Measurements from ENCODE around the gene CMTM4. TPM values are rescaled to one million over a fixed set of nuclear protein-coding genes. Genes with fewer than 3 reads are reported as not detected.
"Not testable (repeated sequence)": the region's sequence is repeated elsewhere in the genome, so short reads cannot be mapped to it uniquely, and the experiment has no call there.

CMTM4 gene
- total RNA-seq, 1 donor from 2014 or later: 10.4 TPM

- Histone ChIP-seq H3K27me3 (ENCODE audit: control insufficient read depth in 3 of 3, insufficient read depth in 3 of 3, low read length in 3 of 3) (no peaks in the 10 kb centered on the region), H3K4me3 (ENCODE audit: low read length in 3 of 3) (peak overlapping the region in 1 of 3 donors; percentile 14), H3K36me3 (ENCODE audit: control insufficient read depth in 3 of 3, insufficient read depth in 3 of 3, low read length in 3 of 3) (peaks cover 6 to 10% (median 8%) of the 10 kb centered on the region in 3 donors), H3K4me1 (ENCODE audit: control insufficient read depth in 3 of 3, insufficient read depth in 3 of 3, low read length in 3 of 3) (peaks cover 25 to 35% (median 30%) of the 10 kb centered on the region in 3 donors), H3K9ac (ENCODE audit: low read depth in 1 of 3, low read length in 3 of 3) (peak overlapping the region in 2 of 3 donors; percentile 43 to 54), H3K27ac (ENCODE audit: low read depth, low read length) (peak overlapping the region; percentile 75), H3K9me3 (ENCODE audit: control insufficient read depth in 3 of 3, low read length in 3 of 3) (no peaks in the 10 kb centered on the region)
Observed at GRCh38 chr16:66619534-66620428, 76.8 kb downstream of the CMTM4 start.

- Histone ChIP-seq H3K36me3 (ENCODE audit: control insufficient read depth in 3 of 3, insufficient read depth in 3 of 3, low read length in 3 of 3) (peaks cover 6 to 10% (median 8%) of the 10 kb centered on the region in 3 donors), H3K4me1 (ENCODE audit: control insufficient read depth in 3 of 3, insufficient read depth in 3 of 3, low read length in 3 of 3) (peaks cover 25 to 35% (median 30%) of the 10 kb centered on the region in 3 donors), H3K27ac (ENCODE audit: low read depth, low read length) (peak overlapping the region; percentile 65), H3K4me3 (ENCODE audit: low read length in 3 of 3) (no peak overlapping the region), H3K27me3 (ENCODE audit: control insufficient read depth in 3 of 3, insufficient read depth in 3 of 3, low read length in 3 of 3) (no peaks in the 10 kb centered on the region), H3K9me3 (ENCODE audit: control insufficient read depth in 3 of 3, low read length in 3 of 3) (no peaks in the 10 kb centered on the region), H3K9ac (ENCODE audit: low read depth in 1 of 3, low read length in 3 of 3) (no peak overlapping the region)
Observed at GRCh38 chr16:66618588-66619375, 77.8 kb downstream of the CMTM4 start.

- Histone ChIP-seq H3K36me3 (ENCODE audit: control insufficient read depth in 3 of 3, insufficient read depth in 3 of 3, low read length in 3 of 3) (peaks cover 6 to 10% (median 10%) of the 10 kb centered on the region in 3 donors), H3K9me3 (ENCODE audit: control insufficient read depth in 3 of 3, low read length in 3 of 3) (no peaks in the 10 kb centered on the region), H3K4me3 (ENCODE audit: low read length in 3 of 3) (no peak overlapping the region), H3K4me1 (ENCODE audit: control insufficient read depth in 3 of 3, insufficient read depth in 3 of 3, low read length in 3 of 3) (peaks cover 25 to 32% (median 27%) of the 10 kb centered on the region in 3 donors), H3K27ac (ENCODE audit: low read depth, low read length) (peak overlapping the region; percentile 65), H3K27me3 (ENCODE audit: control insufficient read depth in 3 of 3, insufficient read depth in 3 of 3, low read length in 3 of 3) (no peaks in the 10 kb centered on the region), H3K9ac (ENCODE audit: low read depth in 1 of 3, low read length in 3 of 3) (no peak overlapping the region)
Observed at GRCh38 chr16:66617728-66618127, 78.8 kb downstream of the CMTM4 start.

GRCh38 chr16:66617010-66617434, 79.5 kb downstream of the CMTM4 start:
- Histone ChIP-seq H3K4me3 (ENCODE audit: low read length in 3 of 3) (no peak overlapping the region), H3K9ac (ENCODE audit: low read depth in 1 of 3, low read length in 3 of 3) (no peak overlapping the region), H3K27me3 (ENCODE audit: control insufficient read depth in 3 of 3, insufficient read depth in 3 of 3, low read length in 3 of 3) (no peaks in the 10 kb centered on the region), H3K36me3 (ENCODE audit: control insufficient read depth in 3 of 3, insufficient read depth in 3 of 3, low read length in 3 of 3) (peaks cover 6 to 16% (median 7%) of the 10 kb centered on the region in 3 donors), H3K27ac (ENCODE audit: low read depth, low read length) (no peak overlapping the region), H3K9me3 (ENCODE audit: control insufficient read depth in 3 of 3, low read length in 3 of 3) (no peaks in the 10 kb centered on the region), H3K4me1 (ENCODE audit: control insufficient read depth in 3 of 3, insufficient read depth in 3 of 3, low read length in 3 of 3) (peaks cover 25 to 30% (median 27%) of the 10 kb centered on the region in 3 donors)

GRCh38 chr16:66616592-66616991, 80.0 kb downstream of the CMTM4 start:
- no peak overlapping the region for H3K9ac ChIP-seq (ENCODE audit: low read depth in 1 of 3, low read length in 3 of 3)
- H3K36me3 ChIP-seq (ENCODE audit: control insufficient read depth in 3 of 3, insufficient read depth in 3 of 3, low read length in 3 of 3): peaks cover 3 to 17% (median 4%) of the 10 kb centered on the region in 3 donors

GRCh38 chr16:66616169-66616568, 80.4 kb downstream of the CMTM4 start:
- Histone ChIP-seq H3K9ac (ENCODE audit: low read depth in 1 of 3, low read length in 3 of 3) (no peak overlapping the region), H3K4me1 (ENCODE audit: control insufficient read depth in 3 of 3, insufficient read depth in 3 of 3, low read length in 3 of 3) (peaks cover 25 to 30% (median 27%) of the 10 kb centered on the region in 3 donors), H3K27me3 (ENCODE audit: control insufficient read depth in 3 of 3, insufficient read depth in 3 of 3, low read length in 3 of 3) (no peaks in the 10 kb centered on the region), H3K36me3 (ENCODE audit: control insufficient read depth in 3 of 3, insufficient read depth in 3 of 3, low read length in 3 of 3) (peaks cover 0 to 18% (median 2%) of the 10 kb centered on the region in 3 donors), H3K9me3 (ENCODE audit: control insufficient read depth in 3 of 3, low read length in 3 of 3) (no peaks in the 10 kb centered on the region), H3K27ac (ENCODE audit: low read depth, low read length) (no peak overlapping the region), H3K4me3 (ENCODE audit: low read length in 3 of 3) (no peak overlapping the region)

More at GRCh38 chr16:66616592-66616991, 80.0 kb downstream of the CMTM4 start:
- Histone ChIP-seq H3K4me1 (ENCODE audit: control insufficient read depth in 3 of 3, insufficient read depth in 3 of 3, low read length in 3 of 3) (peaks cover 25 to 30% (median 27%) of the 10 kb centered on the region in 3 donors), H3K27me3 (ENCODE audit: control insufficient read depth in 3 of 3, insufficient read depth in 3 of 3, low read length in 3 of 3) (no peaks in the 10 kb centered on the region), H3K9me3 (ENCODE audit: control insufficient read depth in 3 of 3, low read length in 3 of 3) (no peaks in the 10 kb centered on the region), H3K27ac (ENCODE audit: low read depth, low read length) (no peak overlapping the region), H3K4me3 (ENCODE audit: low read length in 3 of 3) (no peak overlapping the region)

GRCh38 chr16:66614161-66614802, 82.3 kb downstream of the CMTM4 start:
- Histone ChIP-seq H3K27me3 (ENCODE audit: control insufficient read depth in 3 of 3, insufficient read depth in 3 of 3, low read length in 3 of 3) (no peaks in the 10 kb centered on the region), H3K36me3 (ENCODE audit: control insufficient read depth in 3 of 3, insufficient read depth in 3 of 3, low read length in 3 of 3) (peaks cover 6 to 29% (median 9%) of the 10 kb centered on the region in 3 donors), H3K4me1 (ENCODE audit: control insufficient read depth in 3 of 3, insufficient read depth in 3 of 3, low read length in 3 of 3) (peaks cover 15 to 18% (median 17%) of the 10 kb centered on the region in 3 donors), H3K4me3 (ENCODE audit: low read length in 3 of 3) (no peak overlapping the region), H3K9me3 (ENCODE audit: control insufficient read depth in 3 of 3, low read length in 3 of 3) (no peaks in the 10 kb centered on the region), H3K27ac (ENCODE audit: low read depth, low read length) (no peak overlapping the region), H3K9ac (ENCODE audit: low read depth in 1 of 3, low read length in 3 of 3) (no peak overlapping the region)

- H3K36me3 ChIP-seq (ENCODE audit: control insufficient read depth in 3 of 3, insufficient read depth in 3 of 3, low read length in 3 of 3): peaks cover 6 to 29% (median 9%) of the 10 kb centered on the region in 3 donors
- H3K27ac ChIP-seq (ENCODE audit: low read depth, low read length): no peak overlapping the region
- peaks cover 11 to 13% (median 13%) of the 10 kb centered on the region in 3 donors for H3K4me1 ChIP-seq (ENCODE audit: control insufficient read depth in 3 of 3, insufficient read depth in 3 of 3, low read length in 3 of 3)
- H3K27me3 ChIP-seq (ENCODE audit: control insufficient read depth in 3 of 3, insufficient read depth in 3 of 3, low read length in 3 of 3): no peaks in the 10 kb centered on the region
- no peak overlapping the region for H3K9ac ChIP-seq (ENCODE audit: low read depth in 1 of 3, low read length in 3 of 3)
- H3K4me3 ChIP-seq (ENCODE audit: low read length in 3 of 3): no peak overlapping the region
- H3K9me3 ChIP-seq (ENCODE audit: control insufficient read depth in 3 of 3, low read length in 3 of 3): no peaks in the 10 kb centered on the region
Observed at GRCh38 chr16:66612422-66612821, 84.1 kb downstream of the CMTM4 start.

GRCh38 chr16:66611911-66612310, 84.6 kb downstream of the CMTM4 start:
- H3K27ac ChIP-seq (ENCODE audit: low read depth, low read length); H3K27me3 ChIP-seq (ENCODE audit: control insufficient read depth in 3 of 3, insufficient read depth in 3 of 3, low read length in 3 of 3); H3K9ac ChIP-seq (ENCODE audit: low read depth in 1 of 3, low read length in 3 of 3); H3K4me3 ChIP-seq (ENCODE audit: low read length in 3 of 3); H3K9me3 ChIP-seq (ENCODE audit: control insufficient read depth in 3 of 3, low read length in 3 of 3): not testable (repeated sequence)
- Histone ChIP-seq H3K4me1 (ENCODE audit: control insufficient read depth in 3 of 3, insufficient read depth in 3 of 3, low read length in 3 of 3) (peaks cover 11 to 13% (median 13%) of the 10 kb centered on the region in 3 donors), H3K36me3 (ENCODE audit: control insufficient read depth in 3 of 3, insufficient read depth in 3 of 3, low read length in 3 of 3) (peaks cover 6 to 29% (median 9%) of the 10 kb centered on the region in 3 donors)

Measured in skeletal muscle tissue (tissue), 4 donors.